GM18519 (cell line): ENCODE results near the gene ZBTB43.
A peak's percentile ranks its signal among the peaks of the same experiment; 100 is the strongest.
"Not testable (repeated sequence)": the region's sequence is repeated elsewhere in the genome, so short reads cannot be mapped to it uniquely, and the experiment has no call there.

Source experiments
- ATAC-seq: cut with Tn5 transposase; IDR thresholded peaks from one replicate; pipeline ENCODE4 v1.9.1; 2021; ENCODE audit warnings: mild to moderate bottlenecking, moderate library complexity; ENCODE audit not compliant: unreplicated experiment, low FRiP score

ZBTB43 gene

DNA sequence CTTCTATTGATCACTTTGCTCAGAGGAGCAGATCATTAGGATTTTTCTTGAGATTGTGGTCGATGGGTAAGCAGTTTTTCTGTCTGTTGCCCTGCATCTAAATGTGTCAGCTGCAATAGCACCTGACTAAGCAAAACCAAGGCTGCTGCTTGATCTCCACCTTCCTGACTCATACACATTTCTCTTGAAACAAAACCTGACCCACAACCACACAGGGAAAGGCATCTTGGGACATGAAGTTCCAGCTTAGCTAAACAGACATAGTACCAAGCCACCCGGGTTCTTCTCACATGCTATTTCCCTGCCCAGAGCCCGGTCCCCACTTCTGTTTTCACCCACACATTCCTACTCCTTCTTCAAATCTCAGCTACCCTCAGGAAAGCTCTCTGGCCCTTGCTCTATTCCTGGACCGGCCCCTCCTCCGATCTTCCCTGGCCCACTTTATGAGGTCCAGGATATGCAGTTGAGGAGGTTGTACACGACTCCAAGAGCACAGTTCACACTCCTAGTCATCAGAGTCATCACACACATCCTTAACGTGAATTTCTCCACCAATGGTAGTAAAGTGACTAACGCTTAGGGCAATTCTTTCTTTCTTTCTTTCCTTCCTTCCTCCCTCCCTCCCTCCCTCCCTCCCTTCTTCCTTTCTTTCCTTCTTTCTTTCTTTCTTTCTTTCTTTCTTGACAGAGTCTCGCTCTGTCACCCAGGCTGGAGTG lies 16.0 kb upstream of the ZBTB43 start:
- no peak for ATAC-seq

GRCh38 chr9:126790561-126790960 lies 14.3 kb upstream of the ZBTB43 start:
- no peak for ATAC-seq

DNA sequence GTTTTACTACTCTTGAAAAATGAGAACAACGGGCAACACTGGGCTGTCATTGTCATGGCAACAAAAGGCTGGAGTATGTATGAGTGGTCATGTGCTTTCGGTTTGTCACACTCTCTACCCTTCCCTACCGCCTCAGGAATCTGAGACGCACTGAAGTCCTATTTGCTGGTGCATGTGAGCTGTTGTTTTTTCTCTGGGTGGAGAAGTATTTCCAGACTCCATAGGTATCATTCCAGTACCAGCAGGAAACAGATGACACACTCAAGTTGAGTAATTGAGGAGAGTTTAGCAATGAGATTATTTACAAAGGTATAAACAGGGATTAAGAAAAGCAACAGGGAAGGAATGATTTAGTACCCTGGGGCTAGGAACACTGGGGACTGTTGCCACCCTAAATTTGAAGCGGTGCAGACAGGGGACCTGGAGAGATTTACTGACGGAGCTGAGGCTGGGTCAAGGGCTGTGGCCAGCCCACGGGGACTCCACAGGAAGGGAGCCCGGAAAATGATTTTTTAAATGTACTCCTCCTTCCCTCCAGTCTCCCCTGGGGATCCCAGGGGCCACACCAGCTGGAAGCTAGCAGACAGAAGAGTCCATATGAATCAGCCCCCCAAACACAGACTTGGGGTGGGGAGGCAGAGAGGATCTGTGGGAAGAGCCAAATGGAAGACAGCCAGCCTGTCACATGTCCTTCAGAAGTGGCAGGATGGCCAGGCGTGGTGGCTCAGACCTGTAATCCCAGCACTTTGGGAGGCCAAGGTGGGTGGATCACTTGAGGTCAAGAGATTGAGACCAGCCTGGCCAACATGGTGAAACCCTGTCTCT lies 13.2 kb upstream of the ZBTB43 start:
- ATAC-seq = no peak

- ATAC-seq = no peak
Measured at GRCh38 chr9:126793686-126794417, 11.0 kb upstream of the ZBTB43 start.

GRCh38 chr9:126794441-126794840 lies 10.4 kb upstream of the ZBTB43 start:
- ATAC-seq = no peak

GRCh38 chr9:126796758-126797157 lies 8.1 kb upstream of the ZBTB43 start:
- no peak for ATAC-seq

DNA sequence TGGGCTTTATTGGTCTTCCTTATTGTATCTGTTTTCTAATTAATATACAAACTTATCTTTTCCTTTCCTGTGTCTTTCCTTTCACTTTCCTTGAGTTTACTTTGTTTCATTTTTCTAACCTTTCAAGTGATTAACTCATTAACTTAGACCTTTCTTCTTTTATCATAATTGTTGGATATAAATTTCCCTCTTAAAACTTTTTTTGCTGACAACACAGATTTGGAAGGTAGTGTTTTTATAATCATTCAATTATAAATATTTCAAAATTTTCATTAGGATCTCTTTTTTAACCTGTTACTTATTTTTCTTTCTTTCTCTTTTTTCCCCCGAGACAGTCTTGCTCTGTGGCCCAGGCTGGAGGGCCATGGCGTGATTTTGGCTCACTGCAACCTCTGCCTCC lies 6.9 kb upstream of the ZBTB43 start:
- no peak for ATAC-seq

GRCh38 chr9:126799034-126799433 lies 5.8 kb upstream of the ZBTB43 start:
- ATAC-seq = no peak

DNA sequence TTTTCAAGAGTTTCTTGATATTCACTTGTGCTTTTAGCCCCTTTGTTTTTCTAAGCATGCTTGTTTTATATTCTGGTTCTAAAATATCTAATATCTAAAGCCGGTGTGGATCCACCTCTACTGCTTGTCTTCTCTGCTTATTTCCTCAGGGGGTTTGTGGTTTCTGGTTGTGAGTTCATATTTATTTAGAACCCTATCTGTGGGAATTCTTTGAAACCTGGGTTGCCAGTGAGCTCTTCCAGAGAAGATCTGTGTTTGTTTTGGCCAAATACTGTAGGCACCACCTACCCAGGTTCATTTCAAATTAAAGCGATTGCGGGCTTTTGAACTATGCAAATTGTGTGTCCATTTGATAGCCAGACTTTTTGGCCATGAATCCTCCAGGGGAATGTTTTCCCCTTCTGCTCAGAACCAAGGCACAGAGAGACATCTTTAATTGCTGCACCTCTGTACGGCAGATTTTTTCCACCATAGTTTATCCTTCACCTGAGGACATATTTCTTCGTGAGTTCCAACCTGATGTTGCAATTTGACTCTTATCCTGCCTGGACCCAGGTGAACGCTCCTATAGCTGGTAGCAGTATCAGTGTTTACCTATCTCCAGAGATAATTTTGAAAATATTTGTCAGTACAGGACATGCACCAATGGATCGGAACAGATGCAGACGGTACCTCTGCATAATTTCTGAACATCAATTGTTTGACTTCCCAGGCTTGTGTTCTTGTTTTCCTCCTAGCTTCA lies 2.4 kb upstream of the ZBTB43 start:
- ATAC-seq = no peak

DNA sequence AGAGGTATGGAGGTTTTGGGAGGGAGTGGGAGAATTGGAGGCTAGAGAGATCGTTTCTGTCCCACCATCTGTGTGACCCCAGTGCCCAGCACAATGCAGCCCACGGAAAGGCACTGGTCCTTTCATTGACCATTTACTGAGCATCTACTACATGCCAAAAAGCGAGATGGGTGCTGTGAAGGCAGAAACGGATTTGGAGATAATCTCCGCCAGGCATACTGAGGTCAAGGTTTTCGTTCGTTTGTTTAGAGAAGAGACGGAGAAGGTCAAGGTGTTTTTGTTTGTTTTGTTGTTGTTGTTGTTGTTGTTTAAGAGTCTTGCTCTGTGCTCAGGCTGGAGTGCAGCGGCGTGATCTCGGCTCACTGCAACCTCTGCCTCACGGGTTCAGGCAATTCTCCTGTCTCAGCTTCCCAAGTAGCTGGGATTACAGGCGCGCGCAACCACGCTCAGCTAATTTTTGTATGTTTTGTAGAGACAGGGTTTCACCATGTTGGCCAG lies 593 bp upstream of the ZBTB43 start:
- no peak for ATAC-seq

- peak; percentile 53 for ATAC-seq
Measured at GRCh38 chr9:126805554-126806262, 868 bp downstream of the ZBTB43 start.

DNA sequence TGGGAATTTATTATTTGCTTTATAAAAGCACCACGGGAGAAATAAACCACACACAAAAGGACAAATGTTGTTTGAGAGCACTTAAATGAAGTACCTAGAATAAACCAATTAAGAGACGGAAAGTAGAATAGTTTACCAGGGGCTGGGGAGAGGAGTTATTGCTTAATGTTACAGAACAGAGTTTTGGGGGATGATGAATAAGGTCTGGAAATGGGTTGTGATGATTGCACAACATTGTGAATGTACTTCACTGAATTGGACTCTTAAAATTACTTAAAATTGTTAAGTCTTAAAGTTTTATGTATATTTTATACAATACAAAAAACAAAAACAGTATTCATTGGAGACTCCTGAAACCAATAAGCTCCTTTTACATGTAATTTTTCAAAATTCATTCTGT lies 1.5 kb downstream of the ZBTB43 start:
- no peak for ATAC-seq

GRCh38 chr9:126809068-126809467 lies 4.2 kb downstream of the ZBTB43 start:
- no peak for ATAC-seq

- not testable (repeated sequence) for ATAC-seq
Measured at GRCh38 chr9:126810221-126810620, 5.4 kb downstream of the ZBTB43 start.

- no peak for ATAC-seq
Measured at GRCh38 chr9:126813072-126813471, 8.2 kb downstream of the ZBTB43 start.

GRCh38 chr9:126814091-126814490 lies 9.3 kb downstream of the ZBTB43 start:
- no peak for ATAC-seq

DNA sequence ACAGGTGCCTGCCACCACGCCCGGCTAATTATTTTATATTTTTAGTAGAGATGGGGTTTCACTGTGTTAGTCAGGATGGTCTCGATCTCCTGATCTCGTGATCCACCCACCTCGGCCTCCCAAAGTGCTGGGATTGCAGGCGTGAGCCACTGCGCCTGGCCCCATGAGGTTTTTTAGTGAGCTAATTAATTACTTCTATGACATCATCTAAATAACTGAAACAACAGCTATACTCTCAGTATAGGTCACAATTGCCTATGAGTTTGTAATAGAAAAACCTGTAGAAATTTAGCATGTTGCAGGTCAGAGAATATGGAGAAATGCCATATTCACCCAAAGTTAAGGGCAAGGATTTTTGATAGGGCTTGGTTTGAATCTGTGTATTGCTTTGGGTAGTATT lies 12.8 kb downstream of the ZBTB43 start:
- not testable (repeated sequence) for ATAC-seq

GRCh38 chr9:126818482-126818881 lies 13.6 kb downstream of the ZBTB43 start:
- ATAC-seq = no peak

DNA sequence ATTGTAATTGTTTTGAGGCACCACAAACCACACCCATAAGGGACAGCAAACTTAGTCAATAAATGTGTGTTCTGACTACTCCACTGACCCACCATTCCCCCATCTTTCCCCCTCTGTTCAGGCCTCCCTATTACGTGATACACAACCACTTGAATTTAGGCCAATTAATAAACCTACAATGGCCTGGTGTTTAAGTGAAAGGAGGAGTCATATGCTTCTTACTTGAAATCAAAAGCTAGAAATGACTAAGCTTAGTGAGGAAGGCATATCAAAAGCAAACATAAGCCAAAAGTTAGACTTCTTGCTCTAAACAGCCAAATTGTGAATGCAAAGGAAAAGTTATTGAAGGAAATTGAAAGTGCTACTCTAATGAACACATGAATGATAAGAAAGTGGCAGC lies 14.6 kb downstream of the ZBTB43 start:
- ATAC-seq = no peak

GRCh38 chr9:126822278-126822677 lies 17.4 kb downstream of the ZBTB43 start:
- ATAC-seq = no peak
